H7 (cell line): ENCODE measurements around the gene MAPK14. TPM values are rescaled to one million over a fixed set of nuclear protein-coding genes. Genes with fewer than 3 reads are reported as not detected.

Experiments
- DNase-seq: peaks from one replicate; pipeline ENCODE4 v3.0.0; 2012
- H3K27me3 ChIP-seq: 2 replicates; pipeline ENCODE4 v1.6.0; 2011; ENCODE audit warnings: mild to moderate bottlenecking, low read length; ENCODE audit not compliant: control insufficient read depth, insufficient read depth
- H3K36me3 ChIP-seq: replicated peaks from 2 replicates; pipeline ENCODE4 v1.5.1; 2011; ENCODE audit warnings: low read length; ENCODE audit not compliant: control insufficient read depth, insufficient read depth
- H3K4me3 ChIP-seq: 2 replicates; pipeline ENCODE4 v1.5.1; 2011; ENCODE audit warnings: low read depth, mild to moderate bottlenecking, control low read depth, low read length, moderate library complexity; ENCODE audit not compliant: insufficient read depth
- total RNA-seq: library from RNA; depleted of rRNA; stranded (reverse); fragments of >200 nt; shearing (Covaris generic); gene quantifications from 2 replicates; pipeline ENCODE4 v1.2.3, GENCODE V29; 2014

Gene MAPK14
- total RNA-seq, 1 experiment from 2014 or later, result 34.2 TPM

DNA sequence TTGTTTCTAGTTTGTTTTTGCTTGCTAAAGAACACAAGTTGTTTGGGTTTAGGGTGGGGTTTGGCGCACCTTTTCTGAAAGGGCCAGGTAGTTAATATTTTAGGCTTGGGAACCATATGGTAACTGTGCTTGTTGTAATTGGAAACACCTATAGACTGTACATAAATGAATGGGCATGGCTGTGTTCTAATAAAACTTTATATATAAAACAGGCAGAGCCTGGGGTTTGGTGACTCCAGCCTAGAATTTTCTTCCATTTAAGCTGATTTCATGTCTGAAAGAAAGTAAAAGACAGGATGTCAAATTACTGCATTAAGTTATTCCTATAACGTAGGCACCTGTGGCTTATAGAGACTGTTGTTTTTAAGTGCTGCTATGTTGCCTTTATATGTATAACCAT, 66.6 kb downstream of the MAPK14 start:
- peaks cover 2% of the 10 kb centered on the region for H3K36me3 ChIP-seq
- no peak for DNase-seq
- H3K4me3 ChIP-seq, result no peak overlapping the region
- H3K27me3 ChIP-seq, result no peaks in the 10 kb centered on the region

DNA sequence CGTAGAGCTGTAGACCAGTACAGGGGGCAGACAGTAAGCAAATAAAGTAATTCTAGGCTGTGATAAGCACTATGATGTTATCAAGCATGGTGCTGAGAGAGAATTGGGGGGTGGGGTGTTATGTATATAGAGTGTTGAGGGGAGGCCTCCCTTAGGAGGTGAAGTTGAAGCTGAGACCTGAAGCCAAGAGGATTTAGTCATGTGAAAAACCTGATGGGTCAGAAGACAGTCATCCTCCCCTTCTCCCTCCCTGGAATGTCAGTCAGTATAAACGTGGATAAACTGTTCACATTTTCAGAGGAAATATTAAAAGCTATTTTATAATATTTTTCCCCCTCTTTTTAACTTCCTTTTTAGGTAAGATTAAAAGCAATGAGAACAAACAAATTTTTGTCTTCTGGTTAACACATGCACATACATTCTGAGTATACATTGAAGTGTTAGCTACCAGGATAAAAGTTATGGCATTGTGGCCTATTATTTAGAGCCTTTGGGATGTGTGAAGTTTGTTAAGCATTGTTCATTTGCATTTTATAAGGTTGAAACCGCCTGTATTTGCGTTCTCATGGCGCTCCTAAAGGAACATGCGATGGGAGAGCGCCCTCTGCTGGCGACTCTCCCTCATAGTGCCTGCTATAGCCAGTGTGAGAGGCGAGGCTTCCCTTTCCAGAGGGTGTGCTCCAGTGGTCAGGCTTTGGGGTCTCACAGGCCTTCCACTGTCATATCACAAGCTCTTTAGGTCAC, 67.3 kb downstream of the MAPK14 start:
- DNase-seq, result peak; percentile 68
- H3K4me3 ChIP-seq, result no peak overlapping the region
- no peaks in the 10 kb centered on the region for H3K27me3 ChIP-seq
- peaks cover 2% of the 10 kb centered on the region for H3K36me3 ChIP-seq

DNA sequence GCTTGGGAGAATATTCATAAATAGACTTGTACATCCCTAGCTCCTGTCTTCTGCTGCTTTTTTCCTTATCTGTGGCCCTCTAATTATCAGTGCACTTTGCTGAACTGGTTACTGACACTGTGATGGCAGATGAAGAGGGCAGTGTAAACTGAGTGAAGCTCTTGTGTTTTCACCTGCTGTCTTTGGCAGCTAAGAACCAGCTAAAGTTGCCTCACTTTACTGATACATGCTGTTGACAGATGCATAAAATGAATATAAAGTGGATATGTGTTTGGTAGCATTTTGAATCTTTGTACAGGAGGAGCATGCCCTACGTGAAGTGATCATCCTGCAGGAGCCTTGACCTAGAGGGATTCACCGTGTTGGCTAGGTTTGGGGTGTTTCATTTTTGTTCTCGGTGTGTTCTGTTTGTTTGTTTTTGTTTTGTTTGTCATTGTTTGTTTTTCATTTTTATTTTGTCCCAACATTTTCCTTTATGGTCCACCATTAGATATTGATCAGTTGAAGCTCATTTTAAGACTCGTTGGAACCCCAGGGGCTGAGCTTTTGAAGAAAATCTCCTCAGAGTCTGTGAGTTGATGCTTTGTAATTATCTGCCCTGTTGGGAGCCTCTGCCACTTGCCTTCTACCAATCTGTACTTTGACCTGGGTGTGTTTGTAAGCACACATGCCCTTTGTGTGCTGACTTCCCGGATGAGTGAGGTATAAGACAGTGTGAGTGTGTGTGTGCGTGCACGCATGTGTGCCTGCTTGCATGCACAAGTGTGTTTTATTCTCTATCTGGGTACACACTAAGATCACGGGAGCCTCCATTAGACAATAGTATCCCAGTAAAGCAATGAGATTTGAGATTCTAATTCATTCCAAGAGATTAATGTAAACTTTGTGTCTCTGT, 68.1 kb downstream of the MAPK14 start:
- Histone ChIP-seq H3K27me3 (no peaks in the 10 kb centered on the region), H3K36me3 (peaks cover 2% of the 10 kb centered on the region), H3K4me3 (no peak overlapping the region)
- DNase-seq, result no peak

DNA sequence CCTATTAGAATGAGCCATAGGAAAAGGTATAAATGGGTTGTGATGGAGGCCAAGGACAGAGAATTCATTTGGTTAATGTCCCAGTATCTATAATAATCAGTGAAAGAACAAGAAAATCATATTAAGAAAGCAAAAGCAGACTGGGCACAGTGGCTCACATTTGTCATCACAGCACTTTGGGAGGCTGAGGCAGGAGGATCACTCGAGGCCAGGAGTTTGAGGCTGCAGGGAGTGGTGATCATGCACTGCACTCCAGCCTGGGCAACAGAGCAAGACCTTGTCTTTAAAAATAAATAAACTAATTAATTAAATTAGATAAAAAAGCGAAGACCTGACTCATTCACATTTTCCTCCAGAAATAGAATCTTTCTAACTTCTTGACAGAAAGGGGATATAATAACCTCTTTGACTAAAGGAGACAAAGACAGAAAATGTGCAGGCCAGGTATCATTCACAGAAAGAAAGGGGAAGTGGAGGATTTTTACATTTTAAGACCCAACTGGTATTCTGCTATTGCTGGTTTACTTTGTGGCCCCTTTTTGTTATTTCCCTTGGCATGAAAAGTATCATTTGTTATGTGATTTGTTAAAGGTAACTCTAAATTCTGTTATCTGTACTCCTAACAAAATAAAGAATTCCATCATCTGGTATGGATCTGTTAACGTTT, 70.8 kb downstream of the MAPK14 start:
- no peaks in the 10 kb centered on the region for H3K27me3 ChIP-seq
- H3K36me3 ChIP-seq, result peaks cover 2% of the 10 kb centered on the region
- DNase-seq, result no peak
- no peak overlapping the region for H3K4me3 ChIP-seq

DNA sequence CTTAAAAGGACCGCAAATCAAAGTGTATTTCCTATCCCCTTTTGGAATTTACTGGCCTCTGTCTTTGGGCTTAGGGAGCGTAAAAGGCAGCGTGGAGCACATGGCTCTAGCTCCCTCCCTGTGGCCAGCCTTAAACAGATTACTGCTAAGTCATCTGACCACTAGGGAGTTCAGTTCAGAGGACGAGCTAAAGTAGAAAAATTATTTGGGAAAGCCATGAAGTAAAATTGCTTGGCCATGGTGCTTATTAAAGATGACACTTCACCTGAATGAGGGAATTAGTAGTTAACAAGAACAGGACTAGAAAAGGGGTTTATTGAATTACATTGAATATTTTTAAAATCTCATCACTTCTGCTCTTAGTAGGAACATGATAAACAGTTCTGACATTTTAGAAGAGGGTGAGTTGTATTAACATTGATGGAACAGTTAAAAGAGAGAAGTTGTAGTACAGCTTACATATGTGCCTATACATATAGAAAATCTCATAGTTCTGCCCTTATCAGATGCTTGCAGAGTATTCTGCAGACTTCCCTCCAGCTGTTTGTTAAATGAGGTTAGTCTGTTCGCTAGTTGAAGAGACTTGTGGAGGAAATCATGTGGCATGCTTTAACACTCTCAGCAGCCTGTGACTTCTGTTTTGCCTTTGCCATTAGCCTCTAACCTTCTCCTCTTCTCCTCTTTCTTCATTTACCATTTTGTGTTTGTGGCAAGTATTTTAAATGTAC, 71.5 kb downstream of the MAPK14 start:
- peak; percentile 33 for DNase-seq

DNA sequence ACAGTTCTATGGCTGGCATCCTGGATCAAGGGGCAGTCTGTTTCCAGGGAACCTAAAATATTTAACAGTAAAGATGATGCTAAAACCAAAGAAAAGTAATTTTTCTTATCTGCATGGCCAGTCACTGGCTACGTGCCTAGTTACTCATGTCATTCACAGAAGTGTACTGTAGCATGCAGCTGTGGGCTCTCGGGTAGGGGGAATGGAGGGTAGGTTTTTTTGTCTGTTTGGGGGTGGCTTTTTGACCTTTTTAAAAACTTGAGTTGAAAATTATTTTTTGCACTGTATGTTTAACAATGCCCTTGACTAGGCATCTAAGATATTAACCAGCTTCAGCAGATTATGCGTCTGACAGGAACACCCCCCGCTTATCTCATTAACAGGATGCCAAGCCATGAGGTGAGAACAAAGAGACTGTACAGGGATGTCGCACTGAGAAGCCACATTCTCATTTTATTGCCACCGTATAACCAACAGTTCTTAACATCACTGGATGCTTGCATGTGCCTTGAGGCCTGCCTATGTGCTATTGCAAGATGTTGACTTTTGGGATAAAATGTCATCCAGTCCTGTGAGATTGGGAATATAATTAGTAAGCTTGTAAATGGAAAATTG, 72.4 kb downstream of the MAPK14 start:
- no peak overlapping the region for H3K4me3 ChIP-seq
- peaks cover 4% of the 10 kb centered on the region for H3K36me3 ChIP-seq
- no peaks in the 10 kb centered on the region for H3K27me3 ChIP-seq
- DNase-seq, result no peak

More for the DNA sequence above, 71.5 kb downstream of the MAPK14 start:
- H3K27me3 ChIP-seq, result no peaks in the 10 kb centered on the region
- peaks cover 2% of the 10 kb centered on the region for H3K36me3 ChIP-seq
- no peak overlapping the region for H3K4me3 ChIP-seq

DNA sequence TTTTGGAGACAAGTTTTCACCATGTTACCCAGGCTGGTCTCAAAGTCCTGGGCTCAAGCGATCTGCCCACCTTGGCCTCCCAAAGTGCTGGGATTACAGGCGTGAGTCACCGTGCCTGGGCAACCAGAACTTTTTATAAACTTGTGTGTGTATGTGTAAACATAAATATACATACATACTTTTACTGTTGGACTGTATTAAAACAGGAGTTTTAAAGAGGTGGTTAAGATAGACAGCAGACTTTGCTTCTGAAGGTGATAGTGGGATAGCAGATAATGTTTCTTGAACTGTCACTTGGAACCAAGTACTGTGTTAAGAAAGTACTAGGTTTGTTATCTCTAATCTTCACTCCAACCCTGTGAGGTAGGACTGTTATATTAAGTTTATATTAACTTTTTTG, 74.1 kb downstream of the MAPK14 start:
- DNase-seq, result no peak

DNA sequence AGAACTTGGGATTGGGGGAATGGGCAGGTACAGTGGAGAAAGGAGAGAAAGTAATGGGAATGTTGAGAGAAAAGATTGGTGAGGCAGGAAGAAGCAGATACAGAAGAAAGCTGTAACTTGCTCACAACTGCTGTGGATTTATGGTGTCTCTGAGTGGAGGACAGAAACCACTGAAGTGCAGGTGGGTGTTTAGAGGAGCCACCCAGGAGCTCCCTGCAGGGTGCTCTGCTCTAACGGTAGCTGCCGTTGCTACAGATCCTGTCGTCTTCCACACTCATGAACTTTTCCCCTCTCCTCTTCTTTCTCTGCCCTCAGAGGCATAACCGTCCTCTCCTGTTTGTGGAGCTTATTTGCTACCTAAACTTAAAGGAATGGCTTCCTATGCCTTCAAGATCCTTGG, 75.2 kb downstream of the MAPK14 start:
- Histone ChIP-seq H3K27me3 (no peaks in the 10 kb centered on the region), H3K4me3 (no peak overlapping the region), H3K36me3 (peaks cover 4% of the 10 kb centered on the region)
- no peak for DNase-seq

More for the DNA sequence above, 74.1 kb downstream of the MAPK14 start:
- Histone ChIP-seq H3K27me3 (no peaks in the 10 kb centered on the region), H3K4me3 (no peak overlapping the region), H3K36me3 (peaks cover 2% of the 10 kb centered on the region)

DNA sequence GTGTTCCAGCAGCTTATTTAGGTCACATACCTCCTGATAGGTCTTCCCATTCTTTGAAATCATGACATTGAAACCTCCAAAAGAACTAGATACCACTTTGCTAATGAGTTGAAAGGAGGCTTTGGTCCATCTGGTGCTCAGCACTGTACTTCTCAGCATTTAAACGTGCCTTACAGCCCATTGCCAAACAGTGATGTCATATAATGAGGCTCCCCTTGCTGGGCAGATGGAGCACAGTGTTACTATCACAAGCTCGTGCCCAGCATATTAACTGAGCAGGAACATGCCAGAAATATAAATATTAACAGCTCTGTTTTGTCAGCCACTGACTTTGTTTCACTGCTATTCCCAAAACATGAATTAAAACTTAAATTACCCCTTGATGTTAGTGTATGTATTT, 77.2 kb downstream of the MAPK14 start:
- H3K27me3 ChIP-seq, result no peaks in the 10 kb centered on the region
- no peak overlapping the region for H3K4me3 ChIP-seq
- H3K36me3 ChIP-seq, result peaks cover 9% of the 10 kb centered on the region
- no peak for DNase-seq

DNA sequence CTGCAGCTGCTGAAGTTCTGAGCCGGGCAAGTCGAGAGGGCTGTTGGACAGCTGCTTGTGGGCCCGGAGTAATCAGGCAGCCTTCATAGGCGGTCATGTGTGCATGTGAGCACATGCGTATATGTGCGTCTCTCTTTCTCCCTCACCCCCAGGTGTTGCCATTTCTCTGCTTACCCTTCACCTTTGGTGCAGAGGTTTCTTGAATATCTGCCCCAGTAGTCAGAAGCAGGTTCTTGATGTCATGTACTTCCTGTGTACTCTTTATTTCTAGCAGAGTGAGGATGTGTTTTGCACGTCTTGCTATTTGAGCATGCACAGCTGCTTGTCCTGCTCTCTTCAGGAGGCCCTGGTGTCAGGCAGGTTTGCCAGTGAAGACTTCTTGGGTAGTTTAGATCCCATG, 81.5 kb downstream of the MAPK14 start:
- Histone ChIP-seq H3K36me3 (peaks cover 9% of the 10 kb centered on the region), H3K27me3 (no peaks in the 10 kb centered on the region), H3K4me3 (no peak overlapping the region)
- DNase-seq, result no peak

DNA sequence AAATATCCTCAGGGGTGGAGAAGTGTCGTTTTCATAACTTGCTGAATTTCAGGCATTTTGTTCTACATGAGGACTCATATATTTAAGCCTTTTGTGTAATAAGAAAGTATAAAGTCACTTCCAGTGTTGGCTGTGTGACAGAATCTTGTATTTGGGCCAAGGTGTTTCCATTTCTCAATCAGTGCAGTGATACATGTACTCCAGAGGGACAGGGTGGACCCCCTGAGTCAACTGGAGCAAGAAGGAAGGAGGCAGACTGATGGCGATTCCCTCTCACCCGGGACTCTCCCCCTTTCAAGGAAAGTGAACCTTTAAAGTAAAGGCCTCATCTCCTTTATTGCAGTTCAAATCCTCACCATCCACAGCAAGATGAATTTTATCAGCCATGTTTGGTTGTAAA, 82.4 kb downstream of the MAPK14 start:
- peaks cover 7% of the 10 kb centered on the region for H3K36me3 ChIP-seq
- H3K27me3 ChIP-seq, result no peaks in the 10 kb centered on the region
- no peak overlapping the region for H3K4me3 ChIP-seq
- DNase-seq, result no peak

DNA sequence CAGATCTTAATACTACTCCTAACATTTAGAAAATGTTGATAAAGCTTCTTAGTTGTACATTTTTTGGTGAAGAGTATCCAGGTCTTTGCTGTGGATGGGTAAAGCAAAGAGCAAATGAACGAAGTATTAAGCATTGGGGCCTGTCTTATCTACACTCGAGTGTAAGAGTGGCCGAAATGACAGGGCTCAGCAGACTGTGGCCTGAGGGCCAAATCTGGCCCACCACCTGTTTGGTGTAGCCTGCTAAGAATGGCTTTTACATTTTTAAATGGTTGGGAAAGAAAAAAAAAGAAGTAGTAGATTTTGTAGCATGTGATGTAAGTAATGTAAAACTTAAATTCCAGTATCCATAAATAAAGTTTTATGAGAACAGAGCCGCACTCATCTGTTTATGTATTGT, 83.3 kb downstream of the MAPK14 start:
- Histone ChIP-seq H3K27me3 (no peaks in the 10 kb centered on the region), H3K36me3 (peaks cover 7% of the 10 kb centered on the region), H3K4me3 (no peak overlapping the region)
- DNase-seq, result no peak

DNA sequence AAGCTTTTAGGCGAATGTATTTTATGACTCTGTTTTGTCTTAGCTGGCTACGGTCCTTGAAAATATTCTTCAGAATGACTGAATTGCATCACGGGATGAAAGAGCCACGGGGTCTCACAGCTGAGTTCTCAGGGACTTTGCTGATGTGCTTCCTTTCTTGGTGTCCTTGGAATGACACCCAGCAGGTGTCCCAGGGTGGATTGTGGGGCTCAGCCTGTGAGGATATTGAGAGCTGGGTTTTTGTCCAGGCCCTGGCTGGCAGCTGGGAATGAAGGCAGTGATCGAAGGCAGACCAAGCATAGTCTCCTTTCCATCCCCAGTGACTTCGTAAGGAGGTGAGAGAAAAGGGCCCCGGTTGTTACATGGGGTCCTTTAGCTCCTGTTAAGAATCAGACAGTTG, 83.9 kb downstream of the MAPK14 start:
- DNase-seq, result no peak
- Histone ChIP-seq H3K4me3 (no peak overlapping the region), H3K27me3 (no peaks in the 10 kb centered on the region), H3K36me3 (peaks cover 7% of the 10 kb centered on the region)

DNA sequence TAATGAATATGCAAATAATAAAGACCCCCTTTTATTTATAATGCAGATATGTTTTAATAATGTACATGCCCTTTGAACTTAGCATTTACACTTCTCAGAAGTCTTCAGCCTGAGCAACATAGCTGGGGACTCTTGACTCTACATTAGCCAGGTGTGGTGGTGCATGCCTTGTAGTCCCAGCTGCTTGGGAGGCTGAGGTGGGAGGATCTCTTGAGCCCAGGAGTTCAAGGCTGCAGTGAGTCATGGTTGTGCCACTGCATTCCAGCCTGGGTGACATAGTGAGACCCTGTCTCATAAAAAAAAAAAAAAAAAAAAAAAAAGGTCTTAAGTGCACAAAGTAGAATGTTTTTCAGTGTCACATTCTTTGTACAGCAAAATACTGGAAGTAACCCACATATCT, 85.4 kb downstream of the MAPK14 start:
- Histone ChIP-seq H3K4me3 (no peak overlapping the region), H3K36me3 (peaks cover 5% of the 10 kb centered on the region), H3K27me3 (no peaks in the 10 kb centered on the region)
- no peak for DNase-seq
